SU-DHL-6 (cell line): ENCODE data around the gene SPCS3.

Source experiments
- H2AFZ ChIP-seq: fragments of 200-600 bp; sonication (generic); 2 replicates; pipeline ENCODE4 v1.6.1; 2014; ENCODE audit warnings: low read depth, mild to moderate bottlenecking, moderate library complexity, mixed read lengths, antibody characterized with exemption, low read length; ENCODE audit not compliant: severe bottlenecking
- H3F3A ChIP-seq: fragments of 200-600 bp; shearing (Covaris generic); 2 replicates; pipeline ENCODE4 v1.6.0; 2016; ENCODE audit warnings: antibody characterized with exemption, mild to moderate bottlenecking; ENCODE audit not compliant: insufficient read depth
- H3K27ac ChIP-seq: fragments of 200-600 bp; sonication (generic); 2 replicates; pipeline ENCODE4 v1.5.1; 2016; ENCODE audit warnings: low read depth, mild to moderate bottlenecking, low read length, moderate library complexity, mixed read lengths
- H3K27me3 ChIP-seq: fragments of 200-600 bp; sonication (generic), shearing (Covaris generic); 2 replicates; pipeline ENCODE4 v1.6.0; 2014; ENCODE audit warnings: mild to moderate bottlenecking, low read length
- H3K36me3 ChIP-seq: fragments of 200-600 bp; sonication (generic); 2 replicates; pipeline ENCODE4 v1.6.1; 2014; ENCODE audit warnings: mild to moderate bottlenecking, low read length, mixed read lengths
- H3K4me2 ChIP-seq: fragments of 300-600, 200-600 bp; shearing (Covaris generic), sonication (generic); 2 replicates; pipeline ENCODE4 v1.6.0; 2014; ENCODE audit warnings: low read length, low read depth, mild to moderate bottlenecking; ENCODE audit not compliant: poor library complexity, severe bottlenecking
- H3K4me3 ChIP-seq: fragments of 200-600 bp; sonication (generic); 2 replicates; pipeline ENCODE4 v1.5.1; 2014; ENCODE audit warnings: antibody characterized with exemption, low read length, mild to moderate bottlenecking, mixed read lengths; ENCODE audit not compliant: insufficient read depth, poor library complexity, severe bottlenecking
- H3K79me2 ChIP-seq: fragments of 200-600 bp; sonication (generic); 2 replicates; pipeline ENCODE4 v1.6.1; 2014; ENCODE audit warnings: mild to moderate bottlenecking, low read length, moderate library complexity; ENCODE audit not compliant: insufficient read depth
- H3K9ac ChIP-seq: fragments of 200-600 bp; sonication (generic); 2 replicates; pipeline ENCODE4 v1.7.0; 2014; ENCODE audit warnings: mild to moderate bottlenecking, low read length
- H3K9me2 ChIP-seq: fragments of 200-600 bp; sonication (generic); replicated peaks from 2 replicates; pipeline ENCODE4 v1.6.1; 2014; ENCODE audit warnings: low read length; ENCODE audit not compliant: insufficient read depth
- H3K9me3 ChIP-seq: fragments of 200-600 bp; sonication (generic); 2 replicates; pipeline ENCODE4 v1.6.1; 2014; ENCODE audit warnings: low read length, mixed read lengths; ENCODE audit not compliant: insufficient read depth
- H4K20me1 ChIP-seq: fragments of 200-600 bp; sonication (generic); 2 replicates; pipeline ENCODE4 v1.6.1; 2014; ENCODE audit warnings: low read depth, mild to moderate bottlenecking, antibody characterized with exemption, low read length, moderate library complexity, mixed read lengths
- CTCF ChIP-seq: fragments of 200-600 bp; sonication (generic); IDR thresholded peaks from one replicate; pipeline ENCODE4 v1.5.1; 2017; ENCODE audit warnings: antibody characterized with exemption, mild to moderate bottlenecking, low read length, moderate library complexity; ENCODE audit not compliant: insufficient read depth, poor library complexity, severe bottlenecking
- EZH2phosphoT487 ChIP-seq: fragments of 200-600 bp; sonication (generic), shearing (Covaris generic); conservative IDR thresholded peaks from 2 replicates; pipeline ENCODE4 v1.6.1; 2018; ENCODE audit warnings: mild to moderate bottlenecking, antibody characterized with exemption, low read length, moderate library complexity, mixed read lengths

Gene SPCS3

GRCh38 chr4:176350671-176351070 lies 30.9 kb downstream of the SPCS3 start:
- H3K9me2 ChIP-seq = no peaks in the 10 kb centered on the region
- peaks cover 5% of the 10 kb centered on the region; the same call in 1 of the 2 replicates for H3K9me3 ChIP-seq
- H3K9ac ChIP-seq = no peak overlapping the region
- no peak for TF ChIP-seq CTCF
- TF ChIP-seq EZH2phosphoT487 = no peak
- H3K79me2 ChIP-seq = no peaks in the 10 kb centered on the region
- H3K27ac ChIP-seq = no peak overlapping the region
- no peak overlapping the region for H3K4me3 ChIP-seq
- no peaks in the 10 kb centered on the region for H3F3A ChIP-seq
- H3K36me3 ChIP-seq = no peaks in the 10 kb centered on the region
- H4K20me1 ChIP-seq = no peaks in the 10 kb centered on the region
- no peak overlapping the region for H2AFZ ChIP-seq
- H3K4me2 ChIP-seq = no peak overlapping the region
- no peaks in the 10 kb centered on the region for H3K27me3 ChIP-seq

GRCh38 chr4:176354884-176355283 lies 35.1 kb downstream of the SPCS3 start:
- Histone ChIP-seq H3K9me3 (peaks cover 5% of the 10 kb centered on the region; the same call in 1 of the 2 replicates), H3K4me2 (no peak overlapping the region)
- no peak for TF ChIP-seq EZH2phosphoT487

GRCh38 chr4:176357359-176358082 lies 37.8 kb downstream of the SPCS3 start:
- TF ChIP-seq CTCF (no peak), EZH2phosphoT487 (no peak)
- H2AFZ ChIP-seq = no peak overlapping the region
- H3F3A ChIP-seq = no peaks in the 10 kb centered on the region
- no peaks in the 10 kb centered on the region for H3K9me2 ChIP-seq
- H4K20me1 ChIP-seq = no peaks in the 10 kb centered on the region
- H3K27ac ChIP-seq = no peak overlapping the region
- H3K4me3 ChIP-seq = no peak overlapping the region
- no peaks in the 10 kb centered on the region for H3K27me3 ChIP-seq
- peaks cover 5% of the 10 kb centered on the region; the same call in 1 of the 2 replicates for H3K9me3 ChIP-seq
- no peaks in the 10 kb centered on the region for H3K79me2 ChIP-seq
- no peaks in the 10 kb centered on the region for H3K36me3 ChIP-seq
- H3K9ac ChIP-seq = no peak overlapping the region
- no peak overlapping the region for H3K4me2 ChIP-seq

More at GRCh38 chr4:176354884-176355283, 35.1 kb downstream of the SPCS3 start:
- Histone ChIP-seq H2AFZ (no peak overlapping the region), H3K79me2 (no peaks in the 10 kb centered on the region), H3K9ac (no peak overlapping the region), H3K4me3 (no peak overlapping the region), H3K27me3 (no peaks in the 10 kb centered on the region), H4K20me1 (no peaks in the 10 kb centered on the region), H3K9me2 (no peaks in the 10 kb centered on the region), H3F3A (no peaks in the 10 kb centered on the region), H3K27ac (no peak overlapping the region), H3K36me3 (no peaks in the 10 kb centered on the region)

GRCh38 chr4:176358083-176358469 lies 38.3 kb downstream of the SPCS3 start:
- Histone ChIP-seq H3K27me3 (no peaks in the 10 kb centered on the region), H3K36me3 (no peaks in the 10 kb centered on the region), H3K27ac (no peak overlapping the region), H4K20me1 (no peaks in the 10 kb centered on the region), H3K9me2 (no peaks in the 10 kb centered on the region), H2AFZ (no peak overlapping the region), H3K79me2 (no peaks in the 10 kb centered on the region), H3K4me2 (no peak overlapping the region), H3F3A (no peaks in the 10 kb centered on the region), H3K9me3 (peaks cover 5% of the 10 kb centered on the region; the same call in 1 of the 2 replicates), H3K4me3 (no peak overlapping the region), H3K9ac (no peak overlapping the region)
- TF ChIP-seq EZH2phosphoT487 (no peak), CTCF (no peak)
